Measurements from ENCODE around the gene COL1A2. TPM values are rescaled to one million over a fixed set of nuclear protein-coding genes. Genes with fewer than 3 reads are reported as not detected.

COL1A2 gene
- total RNA-seq, 1 experiment from 2014 or later = not detected

GRCh38 chr7:94382746-94383145, 11.9 kb upstream of the COL1A2 start:
- DNase-seq (ENCODE audit: low spot score) = no peak

- DNase-seq (ENCODE audit: low spot score) = no peak
Measured at GRCh38 chr7:94384315-94384714, 10.4 kb upstream of the COL1A2 start.

GRCh38 chr7:94386416-94386815, 8.3 kb upstream of the COL1A2 start:
- DNase-seq (ENCODE audit: low spot score) = no peak

- no peak for DNase-seq (ENCODE audit: low spot score)
Measured at GRCh38 chr7:94388540-94388939, 6.2 kb upstream of the COL1A2 start.

- DNase-seq (ENCODE audit: low spot score) = no peak
Measured at GRCh38 chr7:94389381-94389780, 5.3 kb upstream of the COL1A2 start.

- no peak for DNase-seq (ENCODE audit: low spot score)
Measured at GRCh38 chr7:94391726-94392392, 2.8 kb upstream of the COL1A2 start.

- DNase-seq (ENCODE audit: low spot score) = no peak
Measured at GRCh38 chr7:94392393-94392786, 2.3 kb upstream of the COL1A2 start.

GRCh38 chr7:94393246-94394108, 1.2 kb upstream of the COL1A2 start:
- no peak for DNase-seq (ENCODE audit: low spot score)

- DNase-seq (ENCODE audit: low spot score) = no peak
Measured at GRCh38 chr7:94394109-94394436, 622 bp upstream of the COL1A2 start.

- peak; percentile 78 for DNase-seq (ENCODE audit: low spot score)
Measured at GRCh38 chr7:94395141-94396036, 694 bp downstream of the COL1A2 start.

- no peak for DNase-seq (ENCODE audit: low spot score)
Measured at GRCh38 chr7:94396037-94396431, 1.3 kb downstream of the COL1A2 start.

- no peak for DNase-seq (ENCODE audit: low spot score)
Measured at GRCh38 chr7:94396596-94396995, 1.9 kb downstream of the COL1A2 start.

GRCh38 chr7:94397722-94398121, 3.0 kb downstream of the COL1A2 start:
- no peak for DNase-seq (ENCODE audit: low spot score)

- DNase-seq (ENCODE audit: low spot score) = no peak
Measured at GRCh38 chr7:94398841-94399240, 4.1 kb downstream of the COL1A2 start.

- DNase-seq (ENCODE audit: low spot score) = no peak
Measured at GRCh38 chr7:94400022-94400421, 5.3 kb downstream of the COL1A2 start.

- no peak for DNase-seq (ENCODE audit: low spot score)
Measured at GRCh38 chr7:94400643-94401427, 6.1 kb downstream of the COL1A2 start.

- no peak for DNase-seq (ENCODE audit: low spot score)
Measured at GRCh38 chr7:94401428-94401814, 6.7 kb downstream of the COL1A2 start.

GRCh38 chr7:94403546-94403945, 8.9 kb downstream of the COL1A2 start:
- DNase-seq (ENCODE audit: low spot score) = no peak

GRCh38 chr7:94405506-94405905, 10.8 kb downstream of the COL1A2 start:
- no peak for DNase-seq (ENCODE audit: low spot score)

GRCh38 chr7:94406696-94407095, 12.0 kb downstream of the COL1A2 start:
- no peak for DNase-seq (ENCODE audit: low spot score)

GRCh38 chr7:94409200-94409948, 14.7 kb downstream of the COL1A2 start:
- DNase-seq (ENCODE audit: low spot score) = no peak

Data from HT-29 (cell line).